Left forelimb (tissue), 1 donor: ENCODE results near the gene GBP6.
"Not testable (repeated sequence)": the region's sequence is repeated elsewhere in the genome, so short reads cannot be mapped to it uniquely, and the experiment has no call there.

ENCODE experiments used
- DNase-seq: peaks from one replicate; pipeline ENCODE4 v3.0.0-alpha.2; 2018; ENCODE audit warnings: low spot score

GBP6 gene

GRCh38 chr1:89369331-89369730, 5.5 kb downstream of the GBP6 start:
- no peak for DNase-seq

GRCh38 chr1:89373810-89374209, 10.0 kb downstream of the GBP6 start:
- not testable (repeated sequence) for DNase-seq

- DNase-seq = no peak
Observed at GRCh38 chr1:89378001-89378400, 14.1 kb downstream of the GBP6 start.

GRCh38 chr1:89381618-89382017, 17.8 kb downstream of the GBP6 start:
- DNase-seq = no peak

- DNase-seq = no peak
Observed at GRCh38 chr1:89382479-89382878, 18.6 kb downstream of the GBP6 start.

- DNase-seq = no peak
Observed at GRCh38 chr1:89383185-89383584, 19.3 kb downstream of the GBP6 start.

GRCh38 chr1:89390707-89391106, 26.8 kb downstream of the GBP6 start:
- DNase-seq = no peak

GRCh38 chr1:89391686-89392085, 27.8 kb downstream of the GBP6 start:
- no peak for DNase-seq

- DNase-seq = no peak
Observed at GRCh38 chr1:89394851-89395250, 31.0 kb downstream of the GBP6 start.

- no peak for DNase-seq
Observed at GRCh38 chr1:89396902-89397301, 33.0 kb downstream of the GBP6 start.

GRCh38 chr1:89405275-89405929, 41.5 kb downstream of the GBP6 start:
- no peak for DNase-seq

GRCh38 chr1:89407360-89407759, 43.5 kb downstream of the GBP6 start:
- no peak for DNase-seq

- not testable (repeated sequence) for DNase-seq
Observed at GRCh38 chr1:89407768-89408167, 43.9 kb downstream of the GBP6 start.

GRCh38 chr1:89425056-89425455, 61.2 kb downstream of the GBP6 start:
- no peak for DNase-seq

GRCh38 chr1:89429062-89429461, 65.2 kb downstream of the GBP6 start:
- DNase-seq = no peak

- DNase-seq = not testable (repeated sequence)
Observed at GRCh38 chr1:89429681-89430080, 65.8 kb downstream of the GBP6 start.

- DNase-seq = no peak
Observed at GRCh38 chr1:89433421-89433820, 69.6 kb downstream of the GBP6 start.

- DNase-seq = not testable (repeated sequence)
Observed at GRCh38 chr1:89434058-89434780, 70.4 kb downstream of the GBP6 start.
